ENCODE results near the gene CALN1.
"Not testable (repeated sequence)": the region's sequence is repeated elsewhere in the genome, so short reads cannot be mapped to it uniquely, and the experiment has no call there.

CALN1 gene

DNA sequence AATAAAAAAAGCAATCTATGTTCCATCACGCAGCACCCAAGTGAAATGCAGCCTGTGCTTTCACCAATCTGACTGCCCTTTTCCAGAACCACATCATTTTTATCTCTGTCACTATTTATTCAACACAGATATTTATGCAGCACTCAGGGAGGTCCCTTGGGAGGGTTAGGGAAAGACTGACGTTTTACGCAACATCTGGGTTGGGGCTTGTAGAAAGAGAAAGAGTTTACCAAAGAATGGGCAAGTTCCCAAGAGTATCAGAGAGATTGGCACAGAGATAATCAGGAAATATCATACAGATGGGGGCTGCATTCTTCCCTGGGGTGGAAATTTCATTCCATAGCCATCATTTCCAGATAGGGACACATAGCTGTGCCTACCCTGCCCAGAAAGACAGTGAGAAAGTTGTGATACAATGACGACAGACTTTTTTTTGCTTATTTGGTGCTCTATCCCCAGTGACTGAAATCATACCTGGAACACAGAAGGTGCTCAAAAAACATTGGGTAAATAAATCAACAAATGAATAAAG is 474.2 kb downstream of the CALN1 start:
- DNase-seq = no peak

DNA sequence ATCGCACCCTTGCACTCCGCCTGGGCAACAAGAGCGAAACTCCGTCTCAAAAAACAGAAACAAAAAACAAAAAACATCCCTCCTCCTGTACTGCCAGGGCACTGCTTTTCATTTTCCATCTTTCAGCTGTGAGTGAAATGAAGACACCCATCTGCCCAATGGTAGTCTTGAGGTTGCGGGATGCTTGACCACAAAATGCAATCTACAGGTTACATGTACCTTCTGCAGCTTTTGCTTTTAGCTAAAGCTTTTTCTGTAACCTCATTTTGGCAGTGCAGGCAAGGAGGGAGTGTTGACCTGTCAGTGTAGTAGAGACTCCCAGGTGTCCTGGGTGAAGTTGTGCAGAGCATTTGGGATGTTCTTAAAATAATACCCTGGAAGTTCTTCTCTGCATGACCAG is 476.5 kb downstream of the CALN1 start:
- no peak for DNase-seq

DNA sequence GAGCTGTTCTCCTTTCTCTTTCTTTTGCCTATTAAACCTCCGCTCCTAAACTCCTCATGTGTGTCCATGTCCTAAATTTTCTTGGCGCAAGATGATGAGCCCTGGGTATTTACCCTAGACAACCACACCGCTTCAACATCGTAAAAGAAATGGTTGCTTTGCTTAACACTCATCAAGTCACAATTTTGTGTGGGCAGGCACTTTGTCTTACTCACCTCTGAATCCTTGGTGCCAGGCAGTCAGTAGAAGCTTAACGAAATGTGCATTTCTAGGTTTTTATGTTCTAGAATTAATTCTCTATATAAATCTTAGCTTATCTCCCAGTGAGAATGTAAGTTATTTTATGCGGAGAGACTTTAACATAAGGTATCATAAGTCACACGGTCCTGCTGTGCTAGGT is 478.7 kb downstream of the CALN1 start:
- DNase-seq = no peak

DNA sequence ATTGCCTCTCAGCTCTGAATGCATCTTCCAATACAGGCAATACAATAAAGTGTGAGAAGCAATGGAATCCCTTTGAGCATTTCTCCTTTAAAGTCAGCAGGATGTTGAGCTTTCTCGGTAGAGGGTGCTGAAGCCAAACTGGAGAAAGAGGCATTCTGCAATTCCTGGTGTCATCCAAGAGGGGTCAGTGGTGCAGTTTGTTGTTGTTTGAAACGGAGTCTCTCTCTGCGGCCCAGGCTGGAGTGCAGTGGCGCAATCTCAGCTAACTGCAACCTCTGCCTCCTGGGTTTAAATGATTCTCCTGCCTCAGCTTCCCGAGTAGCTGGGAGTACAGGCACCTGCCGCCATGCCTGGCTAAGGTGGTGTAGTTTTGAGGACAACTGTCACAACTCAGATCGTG is 486.5 kb downstream of the CALN1 start:
- no peak for DNase-seq

DNA sequence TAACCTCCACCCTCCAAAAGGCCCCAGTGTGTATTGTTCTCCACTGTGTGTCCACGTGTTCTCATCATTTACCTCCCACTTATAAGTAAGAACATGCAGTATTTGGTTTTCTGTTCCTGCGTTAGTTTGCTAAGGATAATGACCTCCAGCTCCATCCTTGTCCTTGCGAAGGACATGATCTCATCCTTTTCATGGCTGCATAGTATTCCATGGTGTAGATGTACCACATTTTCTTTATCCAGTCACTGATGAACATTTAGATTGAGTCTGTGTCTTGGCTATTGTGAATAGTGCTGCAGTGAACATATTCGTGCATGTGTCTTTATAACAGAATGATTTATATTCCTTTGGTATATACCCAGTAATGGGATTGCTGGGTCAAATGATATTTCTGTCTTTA is 497.9 kb downstream of the CALN1 start:
- DNase-seq = not testable (repeated sequence)

DNA sequence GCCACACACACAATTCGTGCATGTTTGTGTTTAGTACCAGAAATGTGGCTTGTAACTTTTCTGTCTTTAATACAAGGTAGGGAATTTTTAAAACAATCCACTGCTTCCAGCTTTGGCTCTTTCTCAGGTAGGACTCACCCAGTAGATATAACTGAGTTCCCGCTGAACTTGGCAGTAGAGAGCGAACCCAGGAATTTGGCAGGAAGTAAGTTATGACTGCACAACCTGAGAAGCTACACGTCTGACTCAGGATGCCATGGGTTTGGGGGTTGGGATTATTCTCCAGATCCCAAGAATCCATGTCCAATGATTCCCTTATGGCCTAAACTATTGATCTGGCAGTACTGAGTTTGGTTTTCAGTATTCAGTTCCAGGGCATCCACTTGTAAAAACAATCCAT is 499.7 kb downstream of the CALN1 start:
- no peak for DNase-seq

DNA sequence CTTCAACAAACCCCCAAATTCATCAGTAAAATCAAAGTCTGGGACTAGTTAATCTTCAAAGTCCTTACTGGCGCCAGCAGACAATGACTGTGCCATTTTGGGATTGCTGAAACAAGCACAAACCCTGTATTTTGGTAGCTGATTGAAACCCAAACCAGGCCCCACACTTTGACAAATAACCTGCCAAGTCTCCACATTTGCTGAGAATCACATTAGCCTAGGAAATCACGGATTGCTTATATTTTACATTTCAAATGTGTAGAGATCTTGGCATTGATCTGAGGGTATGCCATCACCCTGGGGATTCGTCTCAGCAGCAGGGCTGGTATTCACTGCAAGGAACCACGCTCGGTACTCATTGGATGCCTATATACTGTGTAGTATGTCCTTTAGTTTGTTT is 501.1 kb downstream of the CALN1 start:
- no peak for DNase-seq

DNA sequence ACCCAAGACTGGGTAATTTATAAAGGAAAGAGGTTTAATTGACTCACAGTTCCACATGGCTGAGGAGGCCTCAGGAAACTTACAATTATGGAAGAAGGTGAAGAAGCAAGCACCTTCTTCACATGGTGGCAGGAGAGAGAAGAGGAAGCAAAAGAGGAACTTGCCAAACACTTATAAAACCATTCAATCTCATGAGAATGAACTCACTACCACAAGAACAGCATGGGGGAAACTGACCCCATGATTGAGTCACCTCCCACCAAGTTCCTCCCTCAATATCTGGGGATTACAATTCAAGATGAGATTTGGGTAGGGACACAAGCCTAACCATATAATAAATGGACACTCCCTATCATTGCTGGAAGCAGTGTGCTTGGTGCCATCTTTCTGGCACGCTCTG is 506.3 kb downstream of the CALN1 start:
- DNase-seq = no peak

DNA sequence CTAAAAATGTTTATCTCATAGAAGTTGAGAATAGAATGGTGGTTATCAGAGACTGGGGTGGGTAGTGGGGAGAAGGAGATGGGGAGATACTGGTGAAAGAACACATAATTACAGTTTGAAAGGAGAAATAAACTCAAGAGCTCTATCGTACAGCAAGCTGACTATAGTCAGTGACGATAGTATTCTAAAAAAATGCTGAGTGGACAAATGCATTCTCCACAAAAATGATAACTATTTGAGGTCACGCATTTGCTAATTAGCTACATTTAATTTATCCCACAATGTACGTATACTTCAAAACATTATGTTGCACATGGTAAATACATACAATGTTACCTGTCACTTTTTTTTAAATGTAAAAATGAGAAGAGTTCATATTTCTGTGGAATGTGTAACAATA is 507.7 kb downstream of the CALN1 start:
- no peak for DNase-seq

DNA sequence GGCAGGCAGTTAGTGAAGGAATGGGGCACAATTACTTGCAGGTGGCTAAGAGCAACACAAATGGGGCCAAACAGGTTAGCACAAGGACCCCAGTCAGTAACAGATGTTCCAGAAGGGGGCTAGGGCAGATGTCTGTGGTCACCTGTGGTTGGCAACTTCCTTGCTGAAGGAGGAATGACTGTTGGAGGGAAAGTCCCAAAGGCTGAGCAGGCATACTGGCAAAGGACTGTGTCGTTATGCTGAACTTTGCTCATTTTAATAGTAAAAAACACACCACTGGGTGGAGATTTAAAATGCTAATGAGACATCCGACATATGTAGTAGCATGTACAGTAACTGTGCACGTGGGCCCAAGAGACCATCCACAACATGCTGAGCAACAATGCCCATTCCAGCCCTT is 511.6 kb downstream of the CALN1 start:
- no peak for DNase-seq

DNA sequence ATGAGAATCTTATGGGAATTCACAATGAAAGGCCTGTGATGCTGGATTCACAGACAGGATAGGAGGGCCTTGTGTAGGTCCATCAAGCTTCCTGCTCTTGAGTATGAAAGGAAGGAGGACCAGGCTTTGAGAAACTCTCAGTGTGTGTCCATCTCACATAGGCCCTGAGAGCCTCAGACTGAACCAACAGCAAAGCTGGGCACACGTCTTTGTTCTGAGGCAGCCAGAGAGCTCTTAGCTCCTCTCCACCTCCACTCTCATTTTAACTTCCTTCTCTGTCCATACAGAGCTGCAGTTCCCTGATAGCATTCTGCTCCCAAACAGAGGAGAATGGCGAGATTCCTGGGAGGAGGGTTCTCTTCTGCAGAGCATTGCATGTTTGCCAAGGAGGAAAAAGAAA is 515.6 kb downstream of the CALN1 start:
- DNase-seq = no peak

DNA sequence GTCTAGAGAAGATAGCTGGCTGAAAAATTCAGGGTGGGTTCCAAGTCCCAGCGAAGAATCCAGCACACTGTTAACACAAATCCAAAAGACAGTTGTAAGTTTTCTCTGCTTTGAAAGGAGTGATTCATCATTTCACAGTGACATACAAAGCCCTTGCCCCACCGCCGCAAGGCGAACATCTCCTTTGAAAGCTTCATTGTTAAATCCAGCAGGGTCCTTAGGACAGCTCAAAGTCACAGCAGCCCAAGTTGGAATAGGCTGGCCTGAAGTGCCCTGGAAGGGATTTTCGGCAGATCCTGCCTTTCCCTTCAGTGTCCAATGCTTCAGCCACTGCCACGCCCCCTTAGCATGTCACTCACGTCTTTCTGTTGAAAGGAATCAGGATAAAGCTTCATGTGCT is 526.1 kb downstream of the CALN1 start:
- no peak for DNase-seq

DNA sequence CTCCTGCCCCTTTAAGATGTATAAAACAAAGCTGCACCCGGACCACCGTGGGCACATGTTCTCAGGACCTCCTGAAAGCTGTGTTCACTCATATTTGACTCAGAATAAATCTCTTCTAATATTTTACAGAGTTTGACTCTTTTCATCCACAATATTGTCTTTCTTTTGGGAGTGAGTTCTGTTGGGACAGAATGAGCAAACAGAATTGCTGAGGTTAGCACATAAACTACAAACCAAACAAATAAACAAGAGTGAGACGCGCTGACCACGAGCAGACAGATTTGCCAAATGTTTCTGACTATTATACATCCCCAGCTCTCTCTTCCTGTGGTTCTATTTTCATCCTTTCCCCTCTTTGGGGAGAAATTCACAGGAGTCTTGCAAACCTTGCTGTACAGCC is 526.7 kb downstream of the CALN1 start:
- no peak for DNase-seq

DNA sequence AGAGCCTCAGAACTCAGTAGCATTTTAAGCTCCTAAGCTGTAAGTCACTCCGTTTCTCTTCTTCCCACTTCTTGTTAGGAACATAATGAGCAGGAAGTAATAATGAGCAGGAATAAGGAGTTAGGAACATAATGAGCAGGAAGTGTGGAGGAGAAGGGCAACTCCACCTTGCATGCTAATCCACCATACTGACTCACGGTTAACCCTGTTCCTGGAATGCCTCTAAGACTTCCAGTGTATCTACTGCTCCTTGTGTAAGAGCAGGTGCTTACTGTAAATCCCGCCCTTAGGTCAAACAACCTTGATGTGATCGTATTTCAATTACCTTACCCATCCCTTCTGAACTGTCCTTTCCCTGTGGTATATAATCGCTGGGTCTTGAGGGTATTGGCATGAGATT is 528.7 kb downstream of the CALN1 start:
- DNase-seq = no peak

DNA sequence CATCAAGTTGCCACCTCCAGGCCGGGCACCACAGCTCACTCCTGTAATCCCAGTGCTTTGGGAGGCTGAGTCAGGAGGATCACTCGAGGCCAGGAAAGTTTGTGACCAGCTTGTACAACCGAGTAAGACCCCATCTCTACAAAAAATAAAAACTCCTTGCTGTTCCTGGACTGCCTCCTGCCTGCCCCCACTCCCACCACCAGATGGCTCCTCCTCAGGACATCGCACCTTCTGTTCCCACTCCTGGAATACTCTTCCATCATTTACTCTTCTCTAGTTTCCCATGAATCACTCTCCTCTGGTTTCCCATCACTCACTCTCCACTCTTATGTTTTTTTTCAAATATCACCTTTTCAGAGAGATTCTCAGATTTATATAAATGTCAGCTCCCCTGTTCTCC is 540.7 kb downstream of the CALN1 start:
- DNase-seq = no peak

DNA sequence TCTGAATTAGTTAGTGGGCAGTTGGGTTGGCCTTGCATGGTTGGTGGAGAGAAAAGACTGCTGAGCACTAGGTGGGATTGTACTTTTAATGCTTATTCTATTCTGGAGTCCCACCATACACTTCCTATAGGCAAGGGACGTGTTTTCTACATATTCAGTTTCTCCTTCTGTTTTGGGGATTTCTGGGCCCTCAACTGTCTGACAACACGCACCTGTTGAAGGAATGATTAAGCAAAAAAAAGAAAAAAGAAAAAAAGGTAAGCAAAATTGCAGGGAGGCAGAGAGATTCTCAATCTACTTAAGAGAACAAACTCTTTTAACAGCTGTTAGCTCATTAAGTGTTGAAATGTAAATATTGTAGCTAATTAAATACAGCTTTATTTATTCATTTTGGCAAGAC is 541.3 kb downstream of the CALN1 start:
- DNase-seq = no peak

DNA sequence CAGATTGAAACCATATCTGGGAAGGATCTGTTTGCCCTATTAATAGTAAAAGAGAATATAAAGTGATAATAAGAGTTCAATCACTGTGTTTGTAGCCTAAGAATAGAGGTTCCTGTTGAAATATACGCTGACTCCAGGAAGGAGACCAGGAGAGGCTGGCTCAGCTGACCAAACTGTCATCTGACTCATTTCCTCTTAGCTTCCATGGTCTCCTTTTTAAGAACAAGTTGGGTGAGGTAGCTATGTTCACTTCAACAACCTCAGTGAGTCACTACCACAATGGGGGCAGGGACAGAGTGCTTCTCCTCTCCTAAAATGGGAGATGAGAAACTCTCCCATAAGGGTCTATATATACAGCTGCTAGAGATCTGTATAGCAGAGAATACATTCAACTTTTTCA is 543.3 kb downstream of the CALN1 start:
- DNase-seq = no peak

DNA sequence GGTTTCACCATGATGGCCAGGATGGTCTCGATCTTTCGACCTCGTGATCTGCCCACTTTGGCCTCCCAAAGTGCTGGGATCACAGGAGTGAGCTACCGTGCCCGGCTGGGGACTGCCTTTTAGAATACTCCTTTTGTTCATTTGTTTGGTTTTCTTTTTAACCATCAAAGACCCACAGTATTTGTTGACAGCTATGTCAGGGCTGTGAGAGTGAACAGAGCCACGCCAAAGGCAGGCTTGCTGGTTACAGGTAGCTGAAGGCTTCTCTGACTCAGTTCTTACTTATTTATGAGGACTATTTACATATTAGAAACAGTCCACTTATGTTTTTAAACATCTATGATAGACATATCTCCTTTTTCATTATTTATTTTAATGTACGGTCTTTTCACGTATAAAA is 544.5 kb downstream of the CALN1 start:
- DNase-seq = no peak

DNA sequence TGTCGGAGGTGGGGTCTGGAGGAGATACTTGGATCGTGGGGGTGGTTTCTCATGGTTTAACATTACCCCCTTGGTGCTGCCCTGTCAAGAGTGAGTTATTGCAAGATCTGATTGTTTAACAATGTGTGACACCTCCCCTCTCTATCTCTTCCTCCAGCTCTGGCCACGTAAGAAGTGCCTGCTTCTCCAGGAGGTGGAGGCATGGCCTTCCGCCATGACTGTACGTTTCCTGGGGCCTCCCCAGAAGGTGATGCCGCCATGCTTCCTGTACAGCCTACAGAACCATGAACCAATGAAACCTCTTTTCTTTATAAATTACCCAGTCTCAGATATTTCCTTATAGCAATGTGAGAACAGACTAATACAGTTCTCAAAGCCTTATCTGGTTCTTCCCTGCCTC is 547.0 kb downstream of the CALN1 start:
- no peak for DNase-seq

DNA sequence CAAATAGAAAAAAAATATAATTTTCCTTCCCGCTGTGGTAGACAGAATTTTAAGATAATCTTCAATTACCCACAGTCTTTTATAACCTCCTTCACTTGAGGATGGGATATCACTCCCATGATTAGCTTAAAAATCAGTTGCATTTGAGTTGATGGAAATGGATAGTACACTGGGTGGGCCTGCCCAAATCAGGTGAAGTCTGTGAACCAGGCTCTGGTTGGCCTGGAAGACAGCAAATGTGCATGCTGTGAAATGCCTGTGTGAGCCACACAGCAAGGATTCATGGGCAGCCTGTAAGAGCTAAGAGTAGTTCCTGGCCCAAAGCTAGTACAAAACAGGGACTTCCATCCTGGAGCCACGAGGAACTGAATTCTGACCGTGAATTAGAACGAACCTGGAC is 548.0 kb downstream of the CALN1 start:
- DNase-seq = no peak

DNA sequence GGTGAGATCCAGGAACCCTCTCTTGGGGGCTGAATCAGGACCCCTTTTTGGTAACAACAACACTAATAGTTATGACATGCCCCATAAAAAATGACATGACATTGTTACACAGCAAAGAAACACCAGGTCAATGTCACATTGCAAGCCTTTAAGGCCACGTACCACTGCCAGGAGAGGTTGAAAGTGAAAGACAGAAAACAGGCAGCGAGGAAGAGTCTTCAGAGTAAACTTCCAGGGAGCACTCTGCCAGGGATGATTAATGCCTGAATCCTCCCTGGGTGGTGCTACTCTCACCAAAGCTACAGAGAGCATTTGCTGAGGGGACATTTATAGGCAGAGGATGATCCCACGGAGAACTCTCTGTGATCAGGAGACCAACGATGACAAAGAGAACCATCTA is 551.6 kb downstream of the CALN1 start:
- DNase-seq = no peak

DNA sequence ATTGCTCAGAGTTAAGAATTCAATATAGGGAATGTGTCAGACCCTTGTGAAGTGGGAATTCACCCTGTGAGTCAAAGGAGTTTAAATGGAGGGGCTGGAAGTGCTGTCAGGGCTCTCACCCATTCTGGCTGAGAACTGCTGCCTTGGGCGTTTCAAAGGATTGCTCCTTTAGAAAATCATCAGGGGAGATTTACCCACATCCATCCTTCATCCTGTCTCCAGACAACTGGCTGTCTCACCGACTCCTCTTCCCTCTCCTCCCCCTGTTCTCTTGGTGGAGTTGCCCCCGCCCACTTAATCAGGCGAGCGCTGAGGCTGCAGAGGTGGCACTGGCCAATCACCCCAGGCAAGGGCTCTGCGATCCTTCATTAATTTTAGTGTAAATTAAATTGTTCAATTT is 554.8 kb downstream of the CALN1 start:
- no peak for DNase-seq

DNA sequence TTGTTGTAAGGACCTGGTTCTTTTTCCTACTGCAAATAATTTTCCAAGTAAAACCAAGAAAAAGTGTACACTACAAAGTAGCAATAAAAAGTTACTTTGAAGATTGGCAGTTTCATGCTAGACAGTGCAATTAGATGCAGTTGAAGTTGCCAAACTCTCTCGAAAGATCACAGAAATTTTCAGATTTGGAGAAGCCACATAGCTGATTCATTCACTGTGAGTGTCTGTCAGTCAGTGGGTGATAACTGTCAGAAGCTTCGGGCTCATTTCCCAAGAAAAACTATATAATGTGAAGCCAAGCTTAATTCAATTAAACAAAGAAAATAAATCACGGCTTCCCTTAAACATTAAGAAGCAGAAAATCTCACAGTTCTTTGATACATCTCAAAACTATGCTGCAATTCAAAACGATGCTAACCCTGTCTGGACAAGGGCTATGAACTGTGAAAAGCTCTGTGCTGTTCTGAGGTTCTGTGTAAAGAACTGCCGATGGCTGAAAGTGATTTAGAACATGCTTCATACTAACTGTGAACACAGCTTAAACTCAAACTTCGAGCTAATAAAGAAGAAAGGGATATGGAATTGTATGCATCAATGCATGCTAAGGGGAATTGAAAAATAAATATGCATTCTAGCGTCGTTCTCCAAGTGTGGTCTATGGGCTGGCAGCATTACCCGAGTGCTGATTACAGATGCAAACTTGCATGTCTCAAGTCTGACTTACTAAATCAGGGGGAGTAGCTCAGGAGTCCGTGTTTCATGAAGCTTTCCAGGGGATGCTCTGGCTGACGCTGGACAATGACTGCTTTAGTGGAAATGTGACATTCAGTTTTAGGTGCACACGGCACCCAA is 557.4 kb downstream of the CALN1 start:
- DNase-seq = no peak

DNA sequence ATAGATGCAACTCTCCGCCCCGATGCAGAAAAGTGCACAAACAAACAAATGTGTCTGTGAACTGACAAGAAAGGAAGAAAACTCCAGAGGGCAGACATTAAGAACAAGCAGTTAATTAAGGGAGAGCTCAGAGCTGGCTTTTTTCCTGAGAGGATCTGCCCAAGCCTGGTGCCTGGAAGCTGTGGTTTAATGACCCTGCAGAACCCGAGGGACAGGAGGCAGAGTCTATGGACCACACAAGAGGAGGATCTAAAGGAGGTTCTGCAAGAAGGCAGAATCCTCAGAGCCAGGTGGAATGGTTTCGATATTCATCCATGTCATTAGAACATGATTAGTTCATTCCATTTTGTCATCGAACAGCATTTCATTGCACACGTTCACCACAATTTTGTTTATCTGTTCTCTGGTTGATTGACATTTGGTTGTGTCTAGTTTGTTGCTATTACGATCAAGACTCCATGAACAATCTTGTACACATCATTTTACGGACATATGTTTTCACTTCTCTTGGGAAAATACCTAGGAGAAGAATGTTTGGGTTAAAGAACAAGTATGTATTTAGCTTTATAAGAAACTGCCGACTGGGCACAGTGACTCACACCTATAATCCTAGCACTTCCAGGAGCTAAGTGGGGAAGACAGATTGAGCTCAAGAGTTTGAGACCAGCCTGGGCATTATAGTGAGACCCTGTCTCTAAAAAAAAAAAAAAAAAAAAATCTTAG is 560.2 kb downstream of the CALN1 start:
- DNase-seq = no peak

DNA sequence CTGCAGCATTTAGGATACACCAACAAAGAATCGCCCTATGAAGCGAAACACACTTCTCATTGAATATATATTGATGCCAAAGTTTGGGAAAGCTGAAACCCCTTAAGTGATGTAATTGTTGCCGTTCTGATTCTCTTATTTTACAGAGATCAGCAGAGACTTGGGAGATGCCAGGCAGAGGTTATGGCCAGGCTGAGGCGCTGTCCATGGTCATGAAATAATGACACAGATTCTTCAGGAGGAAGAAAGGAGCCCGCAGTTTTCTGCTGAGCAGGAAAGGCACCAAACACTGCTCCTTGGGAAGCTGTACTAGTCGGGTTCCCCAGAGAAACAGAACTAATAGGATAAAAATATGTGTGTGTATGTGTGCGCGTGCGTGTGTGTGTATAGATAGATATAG is 566.0 kb downstream of the CALN1 start:
- no peak for DNase-seq

All from NCI-H510A treated with DMSO at 0.1 percent for 48 hours (cell line).